CD4-positive, alpha-beta T cell treated with Interleukin-12 subunit alpha and Interleukin-12 subunit beta, for 1 hour (primary cell): ENCODE data around the gene KIF11.
"Not testable (repeated sequence)": the region's sequence is repeated elsewhere in the genome, so short reads cannot be mapped to it uniquely, and the experiment has no call there.

ENCODE experiments used
- DNase-seq: peaks from one replicate; pipeline ENCODE4 v3.0.0-alpha.2; 2020

KIF11 gene

GRCh38 chr10:92591550-92592022 lies 1.3 kb upstream of the KIF11 start:
- peak; percentile 92 for DNase-seq

GRCh38 chr10:92593619-92594588 lies 974 bp downstream of the KIF11 start:
- DNase-seq: peak; percentile 42

- no peak for DNase-seq
Observed at GRCh38 chr10:92595505-92595904, 2.6 kb downstream of the KIF11 start.

GRCh38 chr10:92598321-92598720 lies 5.4 kb downstream of the KIF11 start:
- DNase-seq: no peak

- peak; percentile 24 for DNase-seq
Observed at GRCh38 chr10:92604841-92605240, 11.9 kb downstream of the KIF11 start.

GRCh38 chr10:92615515-92615914 lies 22.6 kb downstream of the KIF11 start:
- no peak for DNase-seq

GRCh38 chr10:92619368-92619767 lies 26.4 kb downstream of the KIF11 start:
- DNase-seq: no peak

GRCh38 chr10:92627845-92628480 lies 35.0 kb downstream of the KIF11 start:
- no peak for DNase-seq

- no peak for DNase-seq
Observed at GRCh38 chr10:92629945-92630344, 37.0 kb downstream of the KIF11 start.

GRCh38 chr10:92638037-92638436 lies 45.1 kb downstream of the KIF11 start:
- no peak for DNase-seq

- DNase-seq: no peak
Observed at GRCh38 chr10:92640107-92640506, 47.2 kb downstream of the KIF11 start.

- no peak for DNase-seq
Observed at GRCh38 chr10:92641492-92641891, 48.6 kb downstream of the KIF11 start.

- DNase-seq: no peak
Observed at GRCh38 chr10:92644921-92645320, 52.0 kb downstream of the KIF11 start.

GRCh38 chr10:92650864-92651263 lies 57.9 kb downstream of the KIF11 start:
- not testable (repeated sequence) for DNase-seq

- no peak for DNase-seq
Observed at GRCh38 chr10:92655426-92655825, 62.5 kb downstream of the KIF11 start.

GRCh38 chr10:92656266-92656961 lies 63.5 kb downstream of the KIF11 start:
- DNase-seq: no peak

GRCh38 chr10:92657024-92657423 lies 64.1 kb downstream of the KIF11 start:
- no peak for DNase-seq

- no peak for DNase-seq
Observed at GRCh38 chr10:92662848-92663247, 69.9 kb downstream of the KIF11 start.

GRCh38 chr10:92664322-92664721 lies 71.4 kb downstream of the KIF11 start:
- no peak for DNase-seq

GRCh38 chr10:92667078-92667477 lies 74.1 kb downstream of the KIF11 start:
- DNase-seq: no peak

GRCh38 chr10:92677708-92678107 lies 84.8 kb downstream of the KIF11 start:
- DNase-seq: no peak

GRCh38 chr10:92678206-92678605 lies 85.3 kb downstream of the KIF11 start:
- no peak for DNase-seq

- no peak for DNase-seq
Observed at GRCh38 chr10:92681306-92681834, 88.4 kb downstream of the KIF11 start.
